Measurements from ENCODE around the gene RDH5. TPM values are rescaled to one million over a fixed set of nuclear protein-coding genes. Genes with fewer than 3 reads are reported as not detected.
A peak's percentile ranks its signal among the peaks of the same experiment; 100 is the strongest.

RDH5 gene
- polyA plus RNA-seq, 1 of the 3 experiments (the other 2 are of a cell fraction) = 5.2 TPM

GRCh38 chr12:55746913-55747231 lies 26.7 kb downstream of the RDH5 start:
- Histone ChIP-seq H3K79me2 (ENCODE audit: insufficient read depth) (no peaks in the 10 kb centered on the region), H3K9me3 (no peaks in the 10 kb centered on the region), H3K4me3 (ENCODE audit: low read depth in 2 of 2, low read length in 1 of 2) (no peak overlapping the region), H2AFZ (ENCODE audit: low read depth) (no peak overlapping the region), H3F3A (replicated peaks; ENCODE audit: insufficient read depth) (peaks cover 13% of the 10 kb centered on the region), H3K27ac (ENCODE audit: low read depth in 2 of 2, low read length in 1 of 2) (no peak overlapping the region; a peak in 1 of 4 replicates), H3K9me2 (no peaks in the 10 kb centered on the region), H3K27me3 (ENCODE audit: insufficient read depth) (no peaks in the 10 kb centered on the region), H3K36me3 (replicated peaks in 1 of 2; ENCODE audit: control insufficient read depth in 1 of 2, insufficient read depth in 2 of 2, low read length in 1 of 2) (peaks cover 8 to 23% of the 10 kb centered on the region in 2 experiments), H4K20me1 (ENCODE audit: insufficient read depth) (no peaks in the 10 kb centered on the region), H3K4me1 (ENCODE audit: control insufficient read depth in 1 of 2, insufficient read depth in 2 of 2, low read depth in 1 of 2, low read length in 1 of 2) (peaks cover 5 to 30% of the 10 kb centered on the region in 2 experiments; a peak in 3 of 4 replicates), H3K4me2 (0 out of 2 replicates have a peak overlapping the region, but pooled peaks have one; percentile 0), H3K9ac (no peak overlapping the region)
- ChIA-PET POLR2A (no interaction called here), CTCF (interaction anchor here (0.7 to 14.4 kb wide), 8 partner anchors 9 to 249 kb away, joined by 3 to 358 read pairs (median 3); no protein-coding TSS in a partner anchor)
- TF ChIP-seq FOXM1 (IDR thresholded peaks at IDR 0.05; ENCODE audit: low read depth) (no peak), REST (IDR thresholded peaks at IDR 0.05; ENCODE audit: low read depth, low read length) (no peak), ZBTB33 (IDR thresholded peaks at IDR 0.05; ENCODE audit: borderline replicate concordance, low read depth) (no peak), YY1 (IDR thresholded peaks at IDR 0.05; ENCODE audit: low read depth) (no peak), RCOR1 (IDR thresholded peaks at IDR 0.05; ENCODE audit: low read length) (no peak), USF2 (IDR thresholded peaks at IDR 0.05; ENCODE audit: borderline replicate concordance, low read depth, low read length) (no peak), RXRA (IDR thresholded peaks at IDR 0.05; ENCODE audit: borderline replicate concordance, low read depth) (no peak), IRF3 (IDR thresholded peaks at IDR 0.05; ENCODE audit: low read depth, low read length) (no peak), MXI1 (IDR thresholded peaks at IDR 0.05; ENCODE audit: low read depth, low read length) (no peak), RAD21 (IDR thresholded peaks at IDR 0.05; ENCODE audit: low read length) (no peak), POLR2AphosphoS5 (IDR thresholded peaks at IDR 0.05; ENCODE audit: low read depth, low read length) (no peak), EZH2phosphoT487 (IDR thresholded peaks at IDR 0.05; ENCODE audit: borderline replicate concordance, low read depth) (no peak)
- DNase-seq = no peak
